ENCODE data around the gene BCAS3.
"Not testable (repeated sequence)": the region's sequence is repeated elsewhere in the genome, so short reads cannot be mapped to it uniquely, and the experiment has no call there.

GRCh38 chr17:61005958-61006357, 328.3 kb downstream of the BCAS3 start:
- TF ChIP-seq CTCF, POLR2A, EP300 (IDR thresholded peaks at IDR 0.05): not testable (repeated sequence)

Data from ovary (tissue), 3 donors.